PC-3 (cell line): ENCODE measurements around the gene PNP. TPM values are rescaled to one million over a fixed set of nuclear protein-coding genes. Genes with fewer than 3 reads are reported as not detected.

Experiments used
- ATAC-seq: fragments of 200-7000 bp; cut with Tn5 transposase; 2 replicates; pipeline ENCODE4 v1.9.1; 2020; ENCODE audit warnings: mild to moderate bottlenecking, moderate library complexity
- BruUV-seq: library from RNA; stranded (reverse); fragments of 400-500 nt; replicated peaks from 2 replicates; lab custom pipeline; 2021; lab: Mats Ljungman, UMichigan
- CTCF ChIA-PET: fragments of 300-600 bp; sonication (Branson Sonifier 250); formaldehyde crosslinking; loops from one replicate; lab custom pipeline; 2022; ENCODE audit warnings: antibody characterized with exemption; lab: Charles Lee
- POLR2A ChIA-PET: fragments of 300-600 bp; sonication (Branson Sonifier 250); formaldehyde crosslinking; loops from one replicate; lab custom pipeline; 2022; ENCODE audit warnings: antibody characterized with exemption; ENCODE audit not compliant: unreplicated experiment; lab: Charles Lee
- DNase-seq: peaks from one replicate; pipeline ENCODE4 v3.0.0-alpha.2; 2015
- H2AFZ ChIP-seq: fragments of 300-600 bp; sonication (generic); 2 replicates; pipeline ENCODE4 v1.6.0; 2016; ENCODE audit warnings: antibody characterized with exemption, low read length
- H3F3A ChIP-seq: fragments of 300-600 bp; sonication (generic); one replicate; pipeline ENCODE4 v1.6.0; 2017; ENCODE audit warnings: antibody characterized with exemption, low read length, control low read depth, mild to moderate bottlenecking; ENCODE audit not compliant: unreplicated experiment
- H3K27ac ChIP-seq: fragments of 300-600 bp; sonication (generic); 2 replicates; pipeline ENCODE4 v1.5.1; 2016; ENCODE audit warnings: mild to moderate bottlenecking, low read length
- H3K27me3 ChIP-seq: fragments of 300-600 bp; sonication (generic); 2 replicates; pipeline ENCODE4 v1.6.1; 2016; ENCODE audit warnings: low read length, mixed read lengths
- H3K36me3 ChIP-seq: fragments of 300-600 bp; sonication (generic); 2 replicates; pipeline ENCODE4 v1.6.1; 2016; ENCODE audit warnings: low read depth, mixed run types, low read length, mixed read lengths
- H3K4me1 ChIP-seq: fragments of 300-600 bp; sonication (generic); 2 replicates; pipeline ENCODE4 v1.5.1; 2016; ENCODE audit warnings: low read length; ENCODE audit not compliant: insufficient read depth
- H3K4me2 ChIP-seq: fragments of 300-600 bp; sonication (generic); 2 replicates; pipeline ENCODE4 v1.6.0; 2016; ENCODE audit warnings: low read length
- H3K4me3 ChIP-seq: fragments of 300-600 bp; sonication (generic); 2 replicates; pipeline ENCODE4 v1.5.1; 2016; ENCODE audit warnings: mild to moderate bottlenecking, low read length, mixed read lengths
- H3K79me2 ChIP-seq: fragments of 300-600 bp; sonication (generic); 2 replicates; pipeline ENCODE4 v1.6.1; 2017; ENCODE audit warnings: low read length, mixed read lengths
- H3K9ac ChIP-seq: fragments of 300-600 bp; sonication (generic); 2 replicates; pipeline ENCODE4 v1.6.0; 2016; ENCODE audit warnings: mild to moderate bottlenecking, low read length
- H3K9me2 ChIP-seq: fragments of 300-600 bp; sonication (generic); replicated peaks from 2 replicates; pipeline ENCODE4 v1.6.1; 2016; ENCODE audit warnings: mixed run types, low read length, mixed read lengths
- H3K9me3 ChIP-seq: fragments of 300-600 bp; sonication (generic); 2 replicates; pipeline ENCODE4 v1.6.1; 2016; ENCODE audit warnings: low read length, mixed read lengths
- H4K20me1 ChIP-seq: fragments of 300-600 bp; sonication (generic); 2 replicates; pipeline ENCODE4 v1.6.1; 2016; ENCODE audit warnings: low read length, mixed read lengths
- EZH2 ChIP-seq: fragments of 300-600 bp; sonication (generic); IDR thresholded peaks from one replicate; pipeline ENCODE4 v1.6.1; 2017; ENCODE audit warnings: antibody characterized with exemption, mild to moderate bottlenecking, low read length; ENCODE audit not compliant: unreplicated experiment
- EZH2phosphoT487 ChIP-seq: fragments of 300-600 bp; sonication (generic); IDR thresholded peaks from 2 replicates; pipeline ENCODE4 v1.6.1; 2018; ENCODE audit warnings: mild to moderate bottlenecking, antibody characterized with exemption, low read length, borderline replicate concordance
- intact Hi-C: fragments of 100-400 bp; cut with micrococcal nuclease; formaldehyde crosslinking; loops from 2 replicates; pipeline ENCODE4 v1.9.0; 2023
- total RNA-seq: library from RNA; depleted of rRNA; stranded (reverse); fragments of >200 nt; gene quantifications from 2 replicates; pipeline ENCODE4 v1.2.3, GENCODE V29; 2014
- TF ChIP-seq, protein P1 (sequence below): fragments of 300-600 bp; sonication (generic); conservative IDR thresholded peaks from 2 replicates; pipeline ENCODE4 v1.5.1; 2017; ENCODE audit warnings: antibody characterized with exemption, low read depth, mild to moderate bottlenecking, low read length

Gene PNP
- total RNA-seq, 1 experiment from 2014 or later = 118 TPM

DNA sequence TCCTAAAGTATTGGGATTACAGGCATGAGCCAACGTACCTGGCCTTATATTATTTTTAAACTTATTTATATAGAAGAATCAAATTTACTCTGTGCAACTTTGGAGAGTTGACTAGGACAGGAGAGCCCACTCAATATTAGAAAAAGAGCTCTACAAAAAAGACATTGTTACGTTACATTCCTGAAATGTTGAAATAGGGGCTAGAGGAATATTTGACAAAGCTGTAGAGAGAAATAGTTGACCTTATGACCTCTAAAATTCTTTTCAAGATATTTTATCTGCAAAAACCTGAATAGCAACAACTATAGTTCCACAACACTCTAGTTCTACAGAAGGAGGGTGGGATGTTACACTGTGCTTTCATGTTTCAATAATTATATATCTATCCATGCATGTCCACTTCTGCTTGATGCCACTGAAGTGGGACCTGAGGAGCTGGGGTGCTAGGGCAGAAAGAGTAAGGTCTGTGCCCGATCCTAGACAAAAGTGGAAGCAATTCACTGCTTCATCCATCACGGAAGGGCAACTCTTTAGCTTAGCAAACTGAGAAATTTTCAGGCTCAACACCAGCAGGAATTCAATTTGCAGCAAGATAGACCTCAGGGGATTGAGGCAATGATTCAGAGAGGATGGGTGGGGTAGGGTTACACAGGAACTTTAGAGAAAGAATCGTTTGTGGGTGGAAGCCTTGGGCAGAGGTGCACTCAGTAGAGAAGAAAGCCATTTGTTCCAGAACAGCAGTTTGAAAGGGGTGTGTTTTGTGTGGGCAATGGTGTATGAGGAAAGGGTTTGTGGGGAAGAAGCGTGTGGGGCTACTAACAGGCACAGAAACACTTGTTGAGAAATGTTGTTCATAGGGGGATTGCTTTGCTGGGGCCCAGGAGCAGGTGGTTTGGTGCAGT is 20.1 kb downstream of the PNP start:
- Histone ChIP-seq H2AFZ (peak overlapping the region; percentile 42; the same call in 1 of the 2 replicates), H3K9ac (no peak overlapping the region), H3K9me3 (no peaks in the 10 kb centered on the region), H3K4me3 (0 out of 2 replicates have a peak overlapping the region, but pooled peaks have one; percentile 21), H3F3A (no peaks in the 10 kb centered on the region), H3K36me3 (no peaks in the 10 kb centered on the region), H3K79me2 (no peaks in the 10 kb centered on the region), H3K4me1 (peaks cover 31% of the 10 kb centered on the region), H3K4me2 (peak overlapping the region; percentile 51), H3K27me3 (no peaks in the 10 kb centered on the region), H3K27ac (peak overlapping the region; percentile 21; the same call in 1 of the 2 replicates), H4K20me1 (no peaks in the 10 kb centered on the region), H3K9me2 (no peaks in the 10 kb centered on the region)
- ChIA-PET CTCF (no interaction called here), POLR2A (no interaction called here)
- intact Hi-C loops = no loop called here
- no TSS peak for BruUV-seq
- ATAC-seq (peak; percentile 93), DNase-seq (peak; percentile 72)
- no peak for TF ChIP-seq EZH2phosphoT487
- TF ChIP-seq, protein P1, sequence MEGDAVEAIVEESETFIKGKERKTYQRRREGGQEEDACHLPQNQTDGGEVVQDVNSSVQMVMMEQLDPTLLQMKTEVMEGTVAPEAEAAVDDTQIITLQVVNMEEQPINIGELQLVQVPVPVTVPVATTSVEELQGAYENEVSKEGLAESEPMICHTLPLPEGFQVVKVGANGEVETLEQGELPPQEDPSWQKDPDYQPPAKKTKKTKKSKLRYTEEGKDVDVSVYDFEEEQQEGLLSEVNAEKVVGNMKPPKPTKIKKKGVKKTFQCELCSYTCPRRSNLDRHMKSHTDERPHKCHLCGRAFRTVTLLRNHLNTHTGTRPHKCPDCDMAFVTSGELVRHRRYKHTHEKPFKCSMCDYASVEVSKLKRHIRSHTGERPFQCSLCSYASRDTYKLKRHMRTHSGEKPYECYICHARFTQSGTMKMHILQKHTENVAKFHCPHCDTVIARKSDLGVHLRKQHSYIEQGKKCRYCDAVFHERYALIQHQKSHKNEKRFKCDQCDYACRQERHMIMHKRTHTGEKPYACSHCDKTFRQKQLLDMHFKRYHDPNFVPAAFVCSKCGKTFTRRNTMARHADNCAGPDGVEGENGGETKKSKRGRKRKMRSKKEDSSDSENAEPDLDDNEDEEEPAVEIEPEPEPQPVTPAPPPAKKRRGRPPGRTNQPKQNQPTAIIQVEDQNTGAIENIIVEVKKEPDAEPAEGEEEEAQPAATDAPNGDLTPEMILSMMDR = no peak
- TF ChIP-seq EZH2 = no peak

- no peak overlapping the region; the same call in 1 of the 2 replicates for H2AFZ ChIP-seq
- H3K9me2 ChIP-seq = no peaks in the 10 kb centered on the region
- H3K9ac ChIP-seq = no peak overlapping the region
- BruUV-seq = no TSS peak
- H3K79me2 ChIP-seq = no peaks in the 10 kb centered on the region
- peaks cover 39% of the 10 kb centered on the region for H3K4me1 ChIP-seq
- no peaks in the 10 kb centered on the region for H3K9me3 ChIP-seq
- ChIA-PET CTCF (interaction anchor here (0.7 kb wide), 1 partner anchor 196 kb away, joined by 3 read pairs; no protein-coding TSS in a partner anchor), POLR2A (no interaction called here)
- ATAC-seq (no peak), DNase-seq (no peak)
- H3K27ac ChIP-seq = no peak overlapping the region
- H3K27me3 ChIP-seq = no peaks in the 10 kb centered on the region
- no peaks in the 10 kb centered on the region for H4K20me1 ChIP-seq
- intact Hi-C loops = no loop called here
- H3F3A ChIP-seq = no peaks in the 10 kb centered on the region
- H3K4me3 ChIP-seq = no peak overlapping the region
- H3K36me3 ChIP-seq = no peaks in the 10 kb centered on the region
- no peak for TF ChIP-seq EZH2phosphoT487
- TF ChIP-seq, protein P1 = no peak
- no peak for TF ChIP-seq EZH2
- no peak overlapping the region for H3K4me2 ChIP-seq
Observed at GRCh38 chr14:20490563-20490962, 21.4 kb downstream of the PNP start.

DNA sequence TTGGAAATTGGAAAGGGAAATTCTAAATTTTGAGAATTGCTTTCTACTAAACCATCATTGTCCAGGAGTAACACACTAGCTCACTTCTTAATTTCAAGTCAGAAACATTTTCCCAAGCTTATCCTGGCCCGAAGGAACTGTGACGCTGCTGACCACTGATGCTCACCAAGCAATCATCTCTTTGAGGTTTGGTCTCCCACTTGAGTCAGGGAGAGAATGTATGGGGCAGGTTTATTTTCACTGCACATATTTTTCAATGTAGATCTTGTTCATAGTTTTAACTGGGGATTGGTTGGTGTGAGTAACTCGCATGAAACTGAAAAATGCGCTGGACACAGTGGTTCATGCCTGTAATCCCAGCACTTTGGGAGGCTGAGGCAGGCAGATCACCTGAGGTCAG is 23.3 kb downstream of the PNP start:
- Histone ChIP-seq H3K9me3 (no peaks in the 10 kb centered on the region), H3K4me3 (no peak overlapping the region), H3K27me3 (no peaks in the 10 kb centered on the region), H3K27ac (no peak overlapping the region), H2AFZ (no peak overlapping the region), H3F3A (no peaks in the 10 kb centered on the region), H3K4me1 (peaks cover 45% of the 10 kb centered on the region), H3K36me3 (no peaks in the 10 kb centered on the region), H3K79me2 (no peaks in the 10 kb centered on the region), H3K9ac (no peak overlapping the region), H3K4me2 (no peak overlapping the region), H4K20me1 (no peaks in the 10 kb centered on the region), H3K9me2 (no peaks in the 10 kb centered on the region)
- no peak for TF ChIP-seq EZH2phosphoT487
- TF ChIP-seq, protein P1 = no peak
- TF ChIP-seq EZH2 = no peak
- intact Hi-C loops = no loop called here
- no TSS peak for BruUV-seq
- no peak for DNase-seq
- ChIA-PET CTCF (no interaction called here), POLR2A (no interaction called here)
- no peak for ATAC-seq
